ENCODE results near the gene RGS17.
"Not testable (repeated sequence)": the region's sequence is repeated elsewhere in the genome, so short reads cannot be mapped to it uniquely, and the experiment has no call there.

The RGS17 gene, protein sequence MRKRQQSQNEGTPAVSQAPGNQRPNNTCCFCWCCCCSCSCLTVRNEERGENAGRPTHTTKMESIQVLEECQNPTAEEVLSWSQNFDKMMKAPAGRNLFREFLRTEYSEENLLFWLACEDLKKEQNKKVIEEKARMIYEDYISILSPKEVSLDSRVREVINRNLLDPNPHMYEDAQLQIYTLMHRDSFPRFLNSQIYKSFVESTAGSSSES

DNA sequence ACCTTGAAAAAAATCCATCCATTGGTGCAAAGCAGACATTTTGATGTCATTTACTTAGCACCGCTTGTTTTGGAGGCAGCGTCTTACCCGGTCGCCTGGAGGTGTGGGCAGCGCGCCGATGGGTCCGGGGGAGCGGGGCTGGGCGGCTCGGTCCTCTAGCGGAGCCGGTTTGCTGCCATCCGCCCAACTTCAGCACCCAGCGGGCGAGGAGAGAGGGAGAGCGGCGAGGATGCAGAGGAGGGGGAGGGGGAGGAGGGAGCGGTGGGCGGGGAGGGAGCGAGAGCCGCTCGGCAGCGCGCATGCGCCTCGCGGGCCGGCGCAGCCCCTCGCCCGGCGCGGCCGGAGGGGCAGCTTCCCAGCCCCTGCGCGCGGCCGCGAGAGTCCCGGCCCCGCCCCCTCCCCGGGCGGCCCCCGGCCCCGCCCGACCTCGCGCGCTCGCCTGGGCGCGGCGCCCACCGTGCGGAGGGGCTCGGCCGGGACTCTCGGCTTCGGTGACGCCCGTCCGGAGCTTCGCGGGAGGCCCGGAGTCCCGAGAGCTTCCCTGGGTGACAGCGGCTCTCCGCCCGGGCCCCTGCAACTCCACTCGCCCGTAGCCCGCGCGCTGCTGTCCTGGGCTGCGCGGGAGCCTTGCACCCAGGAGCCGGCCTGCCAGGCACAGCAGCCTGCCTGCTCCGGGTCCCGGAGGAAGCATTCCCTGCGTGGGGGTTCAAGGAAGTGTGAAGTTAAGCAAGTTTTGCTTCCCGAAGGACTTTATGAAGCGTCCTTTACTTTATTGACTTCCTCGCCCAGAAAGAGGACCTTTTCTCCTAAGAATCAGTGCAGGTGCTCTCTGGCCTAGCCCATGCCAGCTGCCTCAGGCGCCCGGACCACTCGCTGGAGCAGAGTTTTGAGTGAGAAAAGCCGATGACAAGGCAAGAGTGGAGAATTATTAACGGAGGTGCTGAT lies at the start of gene RGS17:
Gene RGS17, minus strand, starts transcription at position 246 of the 945 bp plus-strand sequence. CDS start 87,264 bp downstream, outside the sequence.
- peak; percentile 37 for DNase-seq

DNA sequence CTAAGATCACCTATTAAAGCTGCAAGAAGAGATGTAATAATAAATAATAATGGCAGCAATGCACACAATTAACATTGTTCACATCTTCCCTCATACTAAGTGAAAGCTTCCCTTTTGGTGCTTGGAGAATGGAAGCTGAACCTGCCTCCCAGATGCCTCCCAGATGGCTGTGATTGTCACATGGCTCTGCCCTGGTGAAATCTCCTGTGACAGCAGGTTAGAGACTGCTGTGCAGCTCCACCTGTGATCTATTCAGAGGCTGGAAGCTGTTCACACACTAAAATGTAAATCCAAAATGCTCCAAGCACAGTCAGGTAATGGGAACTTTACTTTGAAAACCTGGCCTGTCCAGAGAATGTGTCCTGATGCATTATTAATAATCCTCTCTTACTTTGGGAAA lies 41.7 kb upstream of the RGS17 start:
- DNase-seq: no peak

DNA sequence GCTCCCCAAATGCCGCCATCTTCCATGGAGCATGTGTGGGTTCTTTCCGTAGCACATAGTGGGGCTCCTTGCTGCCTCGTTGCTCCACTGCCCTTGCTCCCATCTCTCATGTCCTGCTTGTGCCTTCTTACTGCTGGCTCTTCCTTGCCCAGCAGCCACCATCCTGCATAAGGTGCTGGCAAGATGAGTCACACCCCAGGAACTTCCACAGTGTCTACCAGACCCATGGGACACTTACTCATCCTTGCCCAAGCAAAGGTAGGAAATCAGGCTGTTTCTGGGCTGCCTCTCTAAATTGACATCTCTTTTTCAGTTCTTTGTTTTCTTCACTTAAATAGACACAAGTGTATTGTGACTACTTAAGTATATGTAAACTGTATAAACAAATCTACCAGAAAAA lies 39.4 kb upstream of the RGS17 start:
- DNase-seq: no peak

DNA sequence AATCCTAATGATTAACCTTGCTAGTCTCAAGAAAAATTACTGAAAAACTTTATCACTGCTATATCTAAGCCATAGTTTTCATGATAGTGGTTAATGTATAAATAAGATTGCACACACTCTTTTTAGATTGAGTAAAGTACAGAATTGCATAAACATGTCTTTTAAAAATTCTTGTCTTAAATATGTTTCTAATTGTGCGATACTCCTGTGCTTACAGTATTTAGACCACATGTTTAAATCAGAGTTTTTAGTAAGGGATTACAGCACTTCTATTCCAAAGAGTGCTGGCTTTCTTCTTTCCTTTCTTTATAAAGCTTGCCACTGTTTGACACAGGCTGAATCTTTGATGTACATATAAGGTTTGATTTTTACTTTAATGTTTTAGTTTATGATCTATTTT lies 36.8 kb upstream of the RGS17 start:
- DNase-seq: no peak

DNA sequence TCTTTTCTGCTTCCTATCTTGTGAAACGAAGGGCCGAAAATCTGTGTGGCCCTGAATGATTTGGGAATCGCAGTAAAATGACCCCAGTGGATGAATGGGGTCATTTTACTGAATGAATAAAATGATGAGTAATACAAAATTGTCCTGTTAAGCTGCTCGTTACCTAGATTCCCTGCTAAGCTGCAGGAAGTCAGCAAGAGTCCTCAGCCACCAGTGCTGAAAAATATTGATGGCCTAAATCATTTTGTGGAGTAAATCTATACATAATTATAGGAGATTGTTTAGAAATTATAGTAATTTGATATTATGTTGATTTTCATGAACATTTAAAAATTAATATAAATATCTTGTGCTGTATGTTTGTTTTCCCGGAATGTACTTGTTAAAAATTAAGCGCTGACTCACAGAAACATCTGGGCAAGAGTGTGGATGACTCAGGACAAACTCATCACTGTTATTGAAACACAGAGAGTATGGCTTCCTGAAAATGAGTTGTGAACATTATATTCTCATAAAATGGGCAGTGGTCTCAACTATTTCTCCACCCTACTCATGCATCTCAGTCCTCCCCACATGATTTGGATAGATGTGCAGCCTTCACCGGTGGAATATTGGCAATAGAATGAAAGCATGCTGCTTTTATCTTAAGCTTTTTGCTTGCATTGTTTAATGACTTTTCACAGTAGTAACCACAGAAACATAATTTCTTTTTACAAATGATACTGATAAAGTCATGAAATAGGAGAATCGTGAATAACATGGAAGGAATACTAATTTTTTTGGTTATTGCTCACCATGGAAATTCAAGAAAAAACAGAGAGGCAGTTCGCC lies 36.2 kb upstream of the RGS17 start:
- DNase-seq: no peak

DNA sequence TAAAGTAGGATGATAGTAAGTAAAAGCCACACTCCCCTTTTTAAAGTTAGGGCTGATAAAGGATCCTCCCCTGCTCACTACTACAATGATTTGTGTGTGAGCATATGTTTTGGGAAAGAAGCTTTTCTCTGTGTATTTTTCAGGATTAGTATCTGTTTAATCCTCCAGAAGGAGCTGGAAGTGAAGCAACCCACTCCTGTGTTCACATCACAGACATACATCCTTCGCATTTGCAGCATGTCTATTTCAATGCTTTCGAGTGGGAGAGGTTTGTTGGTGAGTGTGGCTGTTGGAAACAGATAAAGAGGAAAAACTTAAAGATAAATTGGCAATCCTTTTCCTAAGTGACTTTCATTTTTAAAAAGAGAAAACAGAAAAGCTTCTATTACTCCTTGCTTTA lies 31.6 kb upstream of the RGS17 start:
- DNase-seq: no peak

DNA sequence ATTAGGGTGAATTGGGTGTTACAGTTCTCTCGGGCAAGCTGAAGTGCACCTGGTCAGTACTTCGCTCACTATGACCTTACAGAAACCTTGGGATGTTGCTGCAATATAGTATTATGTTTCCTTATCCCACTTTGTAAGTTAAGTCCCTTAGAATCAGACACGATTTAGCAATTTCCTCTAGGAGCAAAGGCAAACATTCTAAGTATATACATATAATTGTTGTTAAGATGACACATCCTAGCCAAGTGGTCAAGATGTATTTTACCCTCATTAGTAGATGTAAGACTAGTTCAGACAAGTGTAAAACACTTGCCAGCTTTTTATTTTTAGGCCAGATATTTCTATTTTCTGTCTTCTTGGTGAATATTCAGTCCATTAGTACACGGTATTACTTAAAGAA lies 31.1 kb upstream of the RGS17 start:
- DNase-seq: no peak

DNA sequence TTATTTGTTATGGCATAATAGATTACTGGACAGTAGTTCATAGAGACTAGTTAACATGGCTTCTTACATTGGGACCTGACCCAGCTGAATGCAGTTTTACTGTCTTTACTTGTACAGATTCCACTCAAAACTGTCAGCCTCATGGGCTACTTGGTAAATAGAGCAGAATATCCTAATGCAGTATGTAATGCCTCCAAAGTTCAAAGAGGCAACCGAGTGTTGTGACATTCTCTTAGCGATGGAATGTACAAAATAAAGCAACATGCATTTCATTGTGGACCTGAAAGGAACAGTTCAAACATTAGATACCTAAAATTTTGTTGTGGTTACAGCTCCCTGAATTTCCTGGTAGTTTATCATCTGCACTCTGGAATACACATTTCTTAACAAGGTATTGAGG lies 29.1 kb upstream of the RGS17 start:
- no peak for DNase-seq

DNA sequence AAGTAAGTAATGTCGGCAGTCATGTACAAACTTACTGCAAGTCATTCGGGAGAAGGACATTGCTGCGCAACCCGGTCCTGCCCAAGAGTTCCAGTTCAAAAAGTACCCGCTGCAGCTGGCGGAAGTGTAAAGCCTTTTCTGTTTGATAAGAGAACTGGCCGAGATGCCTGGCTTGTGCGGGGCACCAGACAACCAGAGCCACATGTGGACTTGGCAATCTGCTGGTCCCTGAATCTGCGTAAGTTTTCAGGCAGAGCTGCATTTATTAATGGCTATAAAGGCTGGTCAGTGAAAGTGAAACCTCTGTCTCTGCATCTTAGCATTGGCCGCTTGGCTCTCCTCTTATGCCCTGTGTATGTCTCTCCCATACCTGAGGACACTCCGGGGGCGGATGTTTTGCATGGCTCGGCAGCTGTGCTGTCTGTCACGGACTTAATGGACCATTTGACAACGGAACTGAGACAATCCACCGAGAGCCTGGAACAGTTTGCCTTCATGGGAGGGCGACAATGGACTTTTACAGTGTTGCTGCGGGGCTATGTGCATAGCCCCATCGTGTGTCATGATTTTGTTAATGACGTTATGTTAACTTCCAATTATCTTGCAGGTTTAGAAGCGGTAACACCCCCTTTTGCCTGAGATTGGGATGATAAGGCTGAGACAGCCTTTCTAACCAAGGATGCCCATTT lies 19.8 kb upstream of the RGS17 start:
- no peak for DNase-seq

DNA sequence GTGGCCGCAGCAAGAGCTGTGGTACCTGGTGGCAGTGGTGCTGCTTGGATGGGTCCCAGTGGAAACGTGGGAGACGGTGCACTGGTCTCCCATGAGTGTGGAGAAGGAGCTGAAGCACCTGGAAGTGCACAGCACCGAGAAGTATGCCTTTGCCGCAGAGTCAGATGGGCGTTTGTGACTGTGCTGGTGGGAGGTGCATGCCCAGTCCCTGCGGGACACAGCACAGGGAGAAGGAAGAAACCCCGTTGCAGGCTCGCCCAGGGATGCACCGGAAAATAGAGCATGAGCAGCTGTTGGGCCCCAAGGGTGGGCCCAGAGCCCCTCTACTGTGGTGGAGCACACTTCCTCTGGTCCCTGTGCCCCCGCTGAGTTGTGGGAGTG lies 19.3 kb upstream of the RGS17 start:
- DNase-seq: no peak

DNA sequence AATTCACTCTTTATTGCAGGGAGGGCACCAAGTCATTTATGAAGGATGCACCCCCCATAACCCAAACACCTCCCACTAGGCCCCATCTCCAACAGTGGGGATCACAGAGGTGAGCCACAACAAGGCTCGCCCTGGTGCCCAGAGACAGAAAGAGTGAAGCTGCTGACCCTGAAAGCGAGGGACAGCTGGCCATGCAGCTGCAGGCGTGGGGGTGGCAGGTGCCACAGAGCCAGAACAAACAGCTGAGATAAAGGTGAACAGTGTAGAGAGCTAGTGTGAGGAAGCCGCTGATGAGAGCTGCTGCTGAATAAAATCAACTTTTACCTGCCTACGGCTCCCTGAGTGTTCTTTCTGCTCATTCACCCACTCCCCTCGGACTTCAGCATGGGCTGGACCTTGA lies 18.8 kb upstream of the RGS17 start:
- no peak for DNase-seq

DNA sequence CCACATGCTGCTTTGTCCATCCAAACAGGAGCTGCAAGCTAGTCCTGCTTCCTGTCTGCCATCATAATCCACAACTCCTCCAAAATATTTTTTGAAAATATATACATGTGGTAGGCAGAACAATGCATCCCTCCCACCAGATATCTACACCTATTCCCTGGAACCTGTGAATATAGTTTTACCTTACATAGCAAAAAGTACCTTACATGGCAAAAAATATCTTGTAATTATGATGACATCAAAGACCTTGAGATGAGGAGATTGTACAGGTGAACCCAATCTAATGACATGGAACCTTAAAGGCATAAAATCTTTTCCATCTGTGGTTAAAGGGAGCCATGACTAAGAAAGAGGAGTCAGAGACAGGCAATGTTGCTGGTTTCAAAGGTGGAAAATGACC lies 15.3 kb upstream of the RGS17 start:
- DNase-seq: no peak

DNA sequence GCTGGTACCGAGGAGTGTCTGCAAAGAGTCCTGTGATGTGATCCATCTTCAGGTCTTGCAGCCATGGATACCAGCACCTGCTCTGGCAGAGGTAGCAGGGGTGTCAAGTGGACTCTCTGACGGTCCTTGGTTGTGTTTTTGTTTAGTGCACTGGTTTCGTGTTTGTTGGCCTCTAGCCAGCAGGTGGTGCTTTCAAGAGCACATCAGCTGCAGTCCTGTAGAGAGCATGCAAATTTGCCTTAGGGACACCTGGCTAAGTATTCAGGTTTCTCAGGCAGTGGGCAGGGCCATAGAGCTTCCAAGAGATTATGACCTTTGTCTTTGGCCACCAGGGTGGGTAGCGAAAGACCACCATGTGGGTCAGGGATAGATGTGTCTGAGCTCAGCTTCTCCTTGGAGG lies 14.5 kb upstream of the RGS17 start:
- DNase-seq: no peak

DNA sequence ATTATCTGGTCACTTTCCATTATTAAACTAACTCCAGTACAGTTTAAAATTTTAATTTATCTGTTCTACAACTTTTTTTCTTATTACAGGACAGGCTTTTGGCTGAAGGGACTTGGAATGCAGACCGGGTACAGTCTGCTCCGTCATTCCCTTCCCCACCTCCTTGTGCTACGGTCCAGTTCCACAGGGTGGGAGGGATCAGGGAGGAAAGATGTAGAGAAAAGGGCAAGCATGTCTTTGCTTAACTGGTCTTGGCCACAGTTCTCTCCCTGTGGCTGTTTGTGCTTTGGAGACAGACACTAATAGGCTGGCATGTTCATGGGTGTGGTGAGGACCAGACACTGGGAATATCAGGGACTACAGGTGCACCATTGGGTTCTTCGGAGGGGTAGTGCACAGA lies 12.1 kb upstream of the RGS17 start:
- DNase-seq: no peak

DNA sequence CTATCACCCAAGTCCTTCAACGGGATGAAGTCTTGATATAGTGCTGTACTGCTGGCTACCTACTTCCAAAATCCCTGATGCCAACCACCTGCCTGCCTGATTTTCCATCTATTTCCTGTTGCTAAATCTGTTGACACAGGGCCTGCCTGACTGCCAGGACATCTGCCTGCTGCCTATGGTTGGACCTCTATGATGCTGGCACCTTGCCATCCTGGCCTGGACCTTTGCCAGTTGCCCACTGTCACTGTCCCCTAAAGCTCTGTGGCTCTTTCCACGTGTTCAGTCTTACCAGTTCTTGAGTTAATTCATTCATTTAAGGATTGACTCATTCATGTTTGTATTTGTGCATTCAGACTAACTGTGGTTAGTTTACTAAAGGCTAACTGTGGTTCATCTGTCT lies 9.2 kb upstream of the RGS17 start:
- DNase-seq: no peak

DNA sequence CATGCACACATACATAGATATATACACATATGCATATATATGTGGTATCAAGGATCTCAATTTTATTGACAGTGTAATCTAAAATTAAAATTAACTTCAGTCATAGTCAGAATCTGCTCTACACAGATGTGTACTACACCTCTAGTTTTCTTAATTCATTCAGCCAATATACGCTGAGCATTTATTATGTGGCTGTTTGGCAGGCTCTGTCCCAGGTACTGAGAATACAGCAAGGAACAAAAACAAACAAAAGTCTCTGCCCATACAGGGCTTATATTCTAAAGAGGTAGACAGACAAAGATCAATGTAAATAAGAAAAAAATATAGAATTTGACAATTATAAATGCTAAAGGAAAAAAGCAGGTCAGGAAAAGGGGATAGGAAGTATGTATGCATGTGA lies 7.8 kb upstream of the RGS17 start:
- no peak for DNase-seq

DNA sequence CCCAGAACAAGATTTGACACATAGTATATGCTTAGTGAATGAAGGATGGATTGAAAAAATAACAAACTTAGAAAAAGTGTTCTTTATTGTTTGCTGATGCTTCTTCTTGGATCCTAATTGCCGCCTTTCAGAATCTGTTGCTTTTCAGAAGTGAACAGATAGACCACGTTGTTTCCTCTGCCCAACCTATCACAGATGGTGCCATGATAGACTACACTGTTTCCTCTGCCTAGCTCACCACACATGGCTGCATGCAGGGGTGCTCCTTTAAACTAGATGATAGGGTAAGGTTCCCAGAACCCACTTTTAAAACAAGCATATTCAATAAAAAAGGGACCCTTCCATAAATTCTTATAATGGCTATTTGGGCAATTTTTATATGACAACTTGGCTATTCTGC lies 4.6 kb upstream of the RGS17 start:
- no peak for DNase-seq

DNA sequence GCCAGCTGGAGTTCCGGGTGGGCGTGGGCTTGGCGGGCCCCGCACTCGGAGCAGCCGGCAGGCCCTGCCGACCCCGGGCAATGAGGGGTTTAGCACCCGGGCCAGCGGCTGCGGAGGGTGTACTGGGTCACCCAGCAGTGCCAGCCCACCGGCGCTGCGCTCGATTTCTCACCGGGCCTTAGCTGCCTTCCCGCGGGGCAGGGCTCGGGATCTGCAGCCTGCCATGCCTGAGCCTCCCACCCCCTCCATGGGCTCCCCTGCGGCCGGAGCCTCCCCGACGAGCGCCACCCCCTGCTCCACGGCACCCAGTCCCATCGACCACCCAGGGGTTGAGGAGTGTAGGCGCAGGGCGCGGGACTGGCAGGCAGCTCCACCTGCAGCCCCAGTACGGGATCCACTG lies 2.6 kb upstream of the RGS17 start:
- not testable (repeated sequence) for DNase-seq

DNA sequence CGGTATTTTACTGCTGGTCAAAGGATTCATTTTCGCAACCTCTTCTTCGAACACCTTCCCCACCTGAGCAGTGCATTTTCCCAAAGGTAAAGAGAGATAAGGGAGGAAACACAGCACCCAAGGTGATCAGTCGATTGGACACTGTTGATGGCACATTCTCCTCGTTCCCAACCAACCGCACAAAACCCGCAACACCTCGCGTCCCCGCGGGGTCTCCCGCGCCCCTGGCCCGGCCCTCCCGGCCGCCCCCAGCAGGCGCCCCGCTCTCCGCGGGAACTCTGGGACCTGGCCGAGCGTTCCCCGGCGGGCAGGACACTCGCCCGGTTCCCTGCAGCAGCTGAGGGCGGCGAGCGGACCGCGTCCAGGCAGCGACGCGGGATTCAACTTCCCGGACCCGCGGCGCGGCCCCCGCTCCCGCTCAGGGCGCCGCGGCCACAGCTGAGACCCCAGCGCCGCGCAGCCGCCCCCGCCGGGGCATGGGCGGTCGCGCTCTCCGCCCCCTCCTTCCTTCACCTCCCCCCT lies 506 bp downstream of the RGS17 start:
- DNase-seq: no peak

DNA sequence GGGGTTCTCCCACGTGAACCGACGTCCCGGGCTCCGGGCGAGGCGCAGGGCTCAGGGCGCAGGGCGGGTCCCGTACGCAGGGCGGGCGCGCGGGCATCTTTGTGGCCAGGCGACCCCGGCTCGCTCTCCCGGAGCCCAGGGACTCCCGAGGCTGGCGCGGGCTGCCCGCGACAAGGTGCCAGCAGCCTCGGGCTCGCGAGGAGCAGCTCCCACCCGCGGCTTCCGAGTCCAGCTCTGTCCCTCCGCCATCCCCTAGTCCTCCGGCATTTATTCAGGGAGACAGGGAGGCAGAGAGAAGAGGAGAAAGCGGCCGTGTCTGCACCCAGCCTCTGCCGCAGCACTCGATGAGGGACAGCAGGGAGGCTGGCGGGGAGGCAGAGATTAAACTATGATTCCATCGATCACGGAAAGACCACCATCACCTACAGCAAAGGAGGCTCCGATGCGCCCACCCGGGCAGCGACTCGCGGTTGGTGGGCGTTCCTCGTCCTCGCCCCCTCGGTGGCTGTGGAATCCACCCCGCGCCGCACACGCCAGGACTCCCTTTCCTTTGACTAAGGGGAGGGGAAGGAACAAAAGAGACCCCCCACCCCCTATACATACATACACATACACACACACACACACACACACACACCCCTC lies 1.1 kb downstream of the RGS17 start:
- DNase-seq: no peak

DNA sequence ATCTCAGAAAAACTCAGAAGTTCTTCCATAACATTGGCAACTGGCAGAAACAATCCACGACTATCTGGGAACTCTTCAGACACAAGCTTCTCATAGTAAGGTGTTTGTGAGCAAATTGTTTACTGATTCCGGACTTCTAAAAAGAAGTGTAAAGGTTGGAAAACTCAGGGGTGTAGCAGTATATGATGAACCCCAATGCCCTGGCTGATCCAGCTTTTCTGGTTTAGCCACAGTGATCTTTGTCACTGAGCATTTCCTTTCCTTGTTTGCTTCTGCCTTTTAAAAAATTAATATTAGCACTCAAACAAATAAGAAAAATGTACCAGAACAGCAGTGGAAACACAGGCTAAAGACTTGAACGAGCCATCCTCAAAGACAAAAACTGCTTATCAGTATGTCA lies 4.9 kb downstream of the RGS17 start:
- no peak for DNase-seq

DNA sequence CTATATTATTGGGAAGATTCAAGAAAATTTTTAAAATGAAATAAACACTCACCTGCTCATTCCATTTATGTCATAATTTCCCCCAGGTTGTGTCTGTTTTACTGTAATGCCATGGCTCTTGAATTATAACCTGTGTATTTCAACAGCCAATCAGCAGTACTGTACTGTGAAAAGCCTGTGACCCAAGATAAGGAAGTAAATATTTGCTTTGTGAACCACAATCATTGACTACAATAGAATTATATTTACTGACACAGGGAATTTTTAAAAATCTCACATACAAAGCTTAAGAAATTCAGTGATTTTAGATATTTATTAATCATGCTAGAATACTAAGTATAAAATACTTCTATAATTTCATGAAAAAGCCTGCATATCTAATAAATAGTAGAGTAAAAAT lies 6.0 kb downstream of the RGS17 start:
- DNase-seq: peak; percentile 20
